ENCODE data around the gene AGBL4. TPM values are rescaled to one million over a fixed set of nuclear protein-coding genes. Genes with fewer than 3 reads are reported as not detected.

AGBL4 gene
- polyA plus RNA-seq, 1 donor (not counting 4 experiments of a cell fraction or from before 2014, with no cell fraction given): not detected

DNA sequence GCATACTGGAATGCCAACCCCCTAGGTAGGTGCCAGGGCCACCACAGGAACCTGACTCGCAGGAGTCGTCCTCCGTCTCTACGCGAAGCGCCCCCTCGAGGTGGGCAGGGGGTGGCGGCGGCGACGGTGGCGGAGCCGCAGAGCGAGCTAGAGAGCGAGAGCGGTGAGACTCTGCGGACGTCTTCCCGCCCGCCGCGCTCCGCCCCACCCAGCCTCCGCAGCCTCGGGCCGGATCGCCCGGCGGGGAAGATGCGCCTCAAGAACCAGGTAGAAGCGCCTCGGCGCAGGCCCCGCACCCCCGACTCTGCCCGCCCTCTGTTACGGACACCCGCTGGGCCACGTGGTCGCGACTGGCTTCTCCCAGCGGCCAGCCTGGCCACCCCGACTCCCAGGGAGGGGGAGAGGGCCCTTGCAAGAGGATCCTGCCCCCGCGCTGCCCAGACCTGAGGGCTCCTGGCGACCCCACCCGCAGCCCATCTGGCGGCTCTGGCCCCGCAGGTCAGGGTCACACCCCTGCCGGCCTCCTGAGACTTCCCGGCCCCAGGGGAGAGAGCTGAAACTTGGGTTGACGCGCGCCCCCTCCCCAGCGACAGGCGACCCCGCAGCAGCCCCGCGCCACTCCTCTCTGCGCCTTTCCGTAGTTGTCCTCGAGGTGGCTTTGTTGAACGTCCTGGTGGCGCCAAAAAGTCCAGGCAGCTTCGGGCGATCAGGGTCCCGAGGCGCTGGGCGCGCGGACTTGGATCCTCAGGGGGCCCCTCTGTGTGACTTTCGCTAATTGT lies 24.4 kb upstream of the AGBL4 start:
- no peaks in the 10 kb centered on the region for H3K9me1 ChIP-seq (ENCODE audit: control insufficient read depth, extremely low read depth, insufficient read depth, low read length)
- H2AFZ ChIP-seq (ENCODE audit: control insufficient read depth, low read length): no peak overlapping the region

DNA sequence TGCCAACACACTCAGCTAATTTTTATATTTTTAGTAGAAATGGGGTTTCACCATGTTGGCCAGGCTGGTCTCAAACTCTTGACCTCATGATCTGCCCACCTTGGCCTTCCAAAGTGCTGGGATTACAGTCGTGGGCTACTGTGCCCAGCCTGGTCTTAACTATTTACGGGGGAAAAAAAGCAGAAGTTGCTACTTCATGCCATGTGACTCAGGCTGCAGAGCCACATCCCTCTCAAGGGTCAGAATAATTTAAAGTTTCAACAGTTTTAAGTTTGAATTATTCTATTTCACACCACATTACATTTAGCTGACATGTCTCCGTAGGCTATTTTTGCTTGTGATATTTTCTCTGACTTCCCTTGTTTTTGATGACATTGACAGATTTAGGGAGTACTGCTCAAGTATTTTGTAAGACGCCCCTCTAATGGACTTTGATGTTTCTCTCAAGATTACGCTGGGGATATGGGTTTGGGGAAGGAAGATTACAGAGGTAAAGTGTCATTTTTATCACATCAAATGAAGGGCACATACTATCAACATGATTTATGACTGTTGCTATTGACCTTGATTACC lies 14.6 kb upstream of the AGBL4 start:
- TF ChIP-seq, protein P1, sequence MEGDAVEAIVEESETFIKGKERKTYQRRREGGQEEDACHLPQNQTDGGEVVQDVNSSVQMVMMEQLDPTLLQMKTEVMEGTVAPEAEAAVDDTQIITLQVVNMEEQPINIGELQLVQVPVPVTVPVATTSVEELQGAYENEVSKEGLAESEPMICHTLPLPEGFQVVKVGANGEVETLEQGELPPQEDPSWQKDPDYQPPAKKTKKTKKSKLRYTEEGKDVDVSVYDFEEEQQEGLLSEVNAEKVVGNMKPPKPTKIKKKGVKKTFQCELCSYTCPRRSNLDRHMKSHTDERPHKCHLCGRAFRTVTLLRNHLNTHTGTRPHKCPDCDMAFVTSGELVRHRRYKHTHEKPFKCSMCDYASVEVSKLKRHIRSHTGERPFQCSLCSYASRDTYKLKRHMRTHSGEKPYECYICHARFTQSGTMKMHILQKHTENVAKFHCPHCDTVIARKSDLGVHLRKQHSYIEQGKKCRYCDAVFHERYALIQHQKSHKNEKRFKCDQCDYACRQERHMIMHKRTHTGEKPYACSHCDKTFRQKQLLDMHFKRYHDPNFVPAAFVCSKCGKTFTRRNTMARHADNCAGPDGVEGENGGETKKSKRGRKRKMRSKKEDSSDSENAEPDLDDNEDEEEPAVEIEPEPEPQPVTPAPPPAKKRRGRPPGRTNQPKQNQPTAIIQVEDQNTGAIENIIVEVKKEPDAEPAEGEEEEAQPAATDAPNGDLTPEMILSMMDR (optimal IDR thresholded peaks at IDR 0.05 in 1 of 3, IDR thresholded peaks at IDR 0.05 in 1 of 3, conservative IDR thresholded peaks at IDR 0.05 in 1 of 3; ENCODE audit: extremely low read depth in 1 of 3, insufficient read depth in 2 of 3, low read length in 3 of 3): no peak
- TF ChIP-seq EZH2 (IDR thresholded peaks at IDR 0.05; ENCODE audit: low read length): no peak
- dilution Hi-C loops (cut with MboI; ENCODE audit: extremely low pct_ligation_motif_present, low sequenced_read_pairs): no loop called here
- no peaks in the 10 kb centered on the region for H3K9me1 ChIP-seq (ENCODE audit: control insufficient read depth, extremely low read depth, insufficient read depth, low read length)

More for the DNA sequence above, 24.4 kb upstream of the AGBL4 start:
- Histone ChIP-seq H3K27ac (ENCODE audit: control insufficient read depth, insufficient read depth, low read length) (no peak overlapping the region), H3K27me3 (ENCODE audit: control insufficient read depth, extremely low read depth, insufficient read depth, low read length) (peaks cover 18% of the 10 kb centered on the region), H4K20me1 (ENCODE audit: control insufficient read depth, extremely low read depth, insufficient read depth, low read length) (no peaks in the 10 kb centered on the region), H3K4me1 (ENCODE audit: control insufficient read depth, extremely low read depth, insufficient read depth, low read length) (no peaks in the 10 kb centered on the region), H3K4me2 (ENCODE audit: control insufficient read depth, extremely low read depth, insufficient read depth, low read depth, low read length) (no peak overlapping the region), H3K9me3 (ENCODE audit: control insufficient read depth, low read depth, low read length) (no peaks in the 10 kb centered on the region), H3K79me2 (ENCODE audit: control insufficient read depth, insufficient read depth, low read length) (no peaks in the 10 kb centered on the region), H3K9ac (ENCODE audit: control insufficient read depth, extremely low read depth, insufficient read depth, low read length) (no peak overlapping the region), H3K36me3 (ENCODE audit: control insufficient read depth in 2 of 2, extremely low read depth in 1 of 2, insufficient read depth in 2 of 2, low read length in 2 of 2) (no peaks in the 10 kb centered on the region), H3K4me3 (ENCODE audit: control insufficient read depth in 2 of 3, extremely low read depth in 1 of 3, insufficient read depth in 2 of 3, low read depth in 1 of 3, low read length in 3 of 3) (no peak overlapping the region)
- no peak for FAIRE-seq
- TF ChIP-seq, protein P1 (optimal IDR thresholded peaks at IDR 0.05 in 1 of 3, IDR thresholded peaks at IDR 0.05 in 1 of 3, conservative IDR thresholded peaks at IDR 0.05 in 1 of 3; ENCODE audit: extremely low read depth in 1 of 3, insufficient read depth in 2 of 3, low read length in 3 of 3): peak in 1 of 3 experiments; percentile 37
- TF ChIP-seq EZH2 (IDR thresholded peaks at IDR 0.05; ENCODE audit: low read length): no peak
- DNase-seq (ENCODE audit: low read depth, low spot score): no peak
- dilution Hi-C loops (cut with MboI; ENCODE audit: extremely low pct_ligation_motif_present, low sequenced_read_pairs): no loop called here

More for the DNA sequence above, 14.6 kb upstream of the AGBL4 start:
- H3K9ac ChIP-seq (ENCODE audit: control insufficient read depth, extremely low read depth, insufficient read depth, low read length): no peak overlapping the region
- H3K4me3 ChIP-seq (ENCODE audit: control insufficient read depth in 2 of 3, extremely low read depth in 1 of 3, insufficient read depth in 2 of 3, low read depth in 1 of 3, low read length in 3 of 3): no peak overlapping the region
- FAIRE-seq: no peak
- H3K79me2 ChIP-seq (ENCODE audit: control insufficient read depth, insufficient read depth, low read length): no peaks in the 10 kb centered on the region
- H4K20me1 ChIP-seq (ENCODE audit: control insufficient read depth, extremely low read depth, insufficient read depth, low read length): no peaks in the 10 kb centered on the region
- no peak overlapping the region for H2AFZ ChIP-seq (ENCODE audit: control insufficient read depth, low read length)
- H3K4me1 ChIP-seq (ENCODE audit: control insufficient read depth, extremely low read depth, insufficient read depth, low read length): no peaks in the 10 kb centered on the region
- H3K9me3 ChIP-seq (ENCODE audit: control insufficient read depth, low read depth, low read length): no peaks in the 10 kb centered on the region
- no peak overlapping the region for H3K27ac ChIP-seq (ENCODE audit: control insufficient read depth, insufficient read depth, low read length)
- no peaks in the 10 kb centered on the region for H3K27me3 ChIP-seq (ENCODE audit: control insufficient read depth, extremely low read depth, insufficient read depth, low read length)
- H3K36me3 ChIP-seq (ENCODE audit: control insufficient read depth in 2 of 2, extremely low read depth in 1 of 2, insufficient read depth in 2 of 2, low read length in 2 of 2): no peaks in the 10 kb centered on the region
- DNase-seq (ENCODE audit: low read depth, low spot score): no peak
- H3K4me2 ChIP-seq (ENCODE audit: control insufficient read depth, extremely low read depth, insufficient read depth, low read depth, low read length): no peak overlapping the region

All from keratinocyte (primary cell).